Activated CD4-positive, alpha-beta T cell treated with anti-CD3 and anti-CD28 coated beads for 36 hours (primary cell): Measurements from ENCODE around the gene SLC28A1. TPM values are rescaled to one million over a fixed set of nuclear protein-coding genes. Genes with fewer than 3 reads are reported as not detected.

ENCODE experiments used
- ATAC-seq: fragments of 200-7000 bp; cut with Tn5 transposase; one replicate; pipeline ENCODE4 v1.10.0; 2021; ENCODE audit warnings: mild to moderate bottlenecking, moderate library complexity
- CTCF ChIA-PET: fragments of 350-600 bp; sonication (Branson Sonifier 250); formaldehyde crosslinking; loops from one replicate; lab custom pipeline; 2021; ENCODE audit warnings: antibody characterized with exemption; lab: Charles Lee
- POLR2A ChIA-PET: fragments of 350-600 bp; sonication (Branson Sonifier 250); formaldehyde crosslinking; loops from one replicate; lab custom pipeline; 2021; ENCODE audit warnings: antibody characterized with exemption, inconsistent platforms; lab: Charles Lee
- DNase-seq: peaks from one replicate; pipeline ENCODE4 v3.0.0-alpha.2; 2020
- H3K27ac Mint-ChIP-seq: one replicate; pipeline ENCODE4 v1.8.0; 2021; ENCODE audit warnings: mixed read lengths
- H3K27me3 Mint-ChIP-seq: one replicate; pipeline ENCODE4 v1.8.0; 2021; ENCODE audit warnings: mixed read lengths
- H3K36me3 Mint-ChIP-seq: one replicate; pipeline ENCODE4 v1.8.0; 2021; ENCODE audit warnings: low read depth, mixed read lengths
- H3K4me1 Mint-ChIP-seq: one replicate; pipeline ENCODE4 v1.8.0; 2021; ENCODE audit warnings: mixed read lengths
- H3K4me3 Mint-ChIP-seq: one replicate; pipeline ENCODE4 v1.8.0; 2021; ENCODE audit warnings: mild to moderate bottlenecking, moderate library complexity, mixed read lengths
- H3K9me3 Mint-ChIP-seq: one replicate; pipeline ENCODE4 v1.8.0; 2021; ENCODE audit warnings: low read depth, mixed read lengths
- intact Hi-C, 2 experiments: fragments of 100-400 bp; cut with DNase I in 1 of 2; cut with micrococcal nuclease in 1 of 2; formaldehyde crosslinking; loops; one replicate each; pipeline versions ENCODE4 v1.14.2 to v1.15.1; 2022 to 2024; cut with DNase I, micrococcal nuclease
- total RNA-seq, 2 experiments: library from RNA; stranded (reverse); gene quantifications; one replicate each; pipeline ENCODE4 v1.2.3, GENCODE V29; 2021

SLC28A1 gene
- total RNA-seq, 2 experiments from 2014 or later = not detected

GRCh38 chr15:84960391-84961113, 76.1 kb downstream of the SLC28A1 start:
- Mint-ChIP-seq H3K4me3 (no peak overlapping the region), H3K27ac (no peak overlapping the region), H3K9me3 (no peaks in the 10 kb centered on the region), H3K4me1 (peaks cover 9% of the 10 kb centered on the region), H3K27me3 (peaks cover 12% of the 10 kb centered on the region), H3K36me3 (no peaks in the 10 kb centered on the region)
- no peak for ATAC-seq
- CTCF ChIA-PET = interaction anchor here (0.6 to 0.7 kb wide), 2 partner anchors 30 to 308 kb away, joined by 3 read pairs; no protein-coding TSS in a partner anchor
- intact Hi-C loops = no loop called here
- no peak for DNase-seq
- POLR2A ChIA-PET = no interaction called here

- intact Hi-C loops = no loop called here
- ATAC-seq = no peak
- Mint-ChIP-seq H3K9me3 (no peaks in the 10 kb centered on the region), H3K4me1 (peaks cover 5% of the 10 kb centered on the region), H3K27me3 (peaks cover 8% of the 10 kb centered on the region), H3K36me3 (no peaks in the 10 kb centered on the region), H3K27ac (no peak overlapping the region), H3K4me3 (no peak overlapping the region)
- POLR2A ChIA-PET = no interaction called here
- CTCF ChIA-PET = no interaction called here
- DNase-seq = no peak
Measured at GRCh38 chr15:84961114-84961452, 76.6 kb downstream of the SLC28A1 start.

GRCh38 chr15:84961707-84962106, 77.2 kb downstream of the SLC28A1 start:
- no peak overlapping the region for H3K27ac Mint-ChIP-seq
- intact Hi-C loops = no loop called here
- ChIA-PET POLR2A (no interaction called here), CTCF (no interaction called here)
- peaks cover 4% of the 10 kb centered on the region for H3K4me1 Mint-ChIP-seq
- ATAC-seq = no peak
- peaks cover 5% of the 10 kb centered on the region for H3K27me3 Mint-ChIP-seq
- no peak for DNase-seq
- H3K9me3 Mint-ChIP-seq = peaks cover 3% of the 10 kb centered on the region
- H3K4me3 Mint-ChIP-seq = no peak overlapping the region
- no peaks in the 10 kb centered on the region for H3K36me3 Mint-ChIP-seq

GRCh38 chr15:84962955-84963354, 78.5 kb downstream of the SLC28A1 start:
- H3K4me3 Mint-ChIP-seq = no peak overlapping the region
- ATAC-seq = no peak
- H3K27ac Mint-ChIP-seq = no peak overlapping the region
- H3K36me3 Mint-ChIP-seq = no peaks in the 10 kb centered on the region
- ChIA-PET POLR2A (no interaction called here), CTCF (no interaction called here)
- H3K9me3 Mint-ChIP-seq = peaks cover 3% of the 10 kb centered on the region
- DNase-seq = no peak
- H3K4me1 Mint-ChIP-seq = peaks cover 4% of the 10 kb centered on the region
- H3K27me3 Mint-ChIP-seq = peaks cover 2% of the 10 kb centered on the region
- intact Hi-C loops = no loop called here

- no peaks in the 10 kb centered on the region for H3K36me3 Mint-ChIP-seq
- H3K4me1 Mint-ChIP-seq = no peaks in the 10 kb centered on the region
- peaks cover 2% of the 10 kb centered on the region for H3K27me3 Mint-ChIP-seq
- no peak for DNase-seq
- intact Hi-C loops = no loop called here
- no peak overlapping the region for H3K4me3 Mint-ChIP-seq
- POLR2A ChIA-PET = no interaction called here
- CTCF ChIA-PET = interaction anchor here (0.8 kb wide), 1 partner anchor 14 kb away, joined by 5 read pairs; no protein-coding TSS in a partner anchor
- peaks cover 3% of the 10 kb centered on the region for H3K9me3 Mint-ChIP-seq
- ATAC-seq = no peak
- no peak overlapping the region for H3K27ac Mint-ChIP-seq
Measured at GRCh38 chr15:84967380-84967779, 82.9 kb downstream of the SLC28A1 start.

- DNase-seq = no peak
- peaks cover 2% of the 10 kb centered on the region for H3K27me3 Mint-ChIP-seq
- ChIA-PET CTCF (interaction anchor here (0.6 to 0.8 kb wide), 3 partner anchors 15 to 311 kb away, joined by 3 to 5 read pairs (median 3); partner anchors contain the start of gene NMB), POLR2A (no interaction called here)
- H3K4me3 Mint-ChIP-seq = no peak overlapping the region
- intact Hi-C loops = no loop called here
- no peaks in the 10 kb centered on the region for H3K4me1 Mint-ChIP-seq
- H3K27ac Mint-ChIP-seq = no peak overlapping the region
- no peaks in the 10 kb centered on the region for H3K36me3 Mint-ChIP-seq
- H3K9me3 Mint-ChIP-seq = peaks cover 3% of the 10 kb centered on the region
- no peak for ATAC-seq
Measured at GRCh38 chr15:84968301-84968700, 83.8 kb downstream of the SLC28A1 start.

GRCh38 chr15:84969257-84969656, 84.8 kb downstream of the SLC28A1 start:
- POLR2A ChIA-PET = no interaction called here
- ATAC-seq (no peak), DNase-seq (no peak)
- intact Hi-C loops = no loop called here
- Mint-ChIP-seq H3K4me1 (no peaks in the 10 kb centered on the region), H3K27me3 (peaks cover 2% of the 10 kb centered on the region), H3K27ac (no peak overlapping the region), H3K36me3 (no peaks in the 10 kb centered on the region), H3K9me3 (peaks cover 3% of the 10 kb centered on the region), H3K4me3 (no peak overlapping the region)
- CTCF ChIA-PET = interaction anchor here (0.6 to 0.7 kb wide), 2 partner anchors 313 to 371 kb away, joined by 3 to 4 read pairs; no protein-coding TSS in a partner anchor

GRCh38 chr15:84970843-84971242, 86.4 kb downstream of the SLC28A1 start:
- Mint-ChIP-seq H3K4me3 (no peak overlapping the region), H3K36me3 (no peaks in the 10 kb centered on the region), H3K4me1 (no peaks in the 10 kb centered on the region), H3K9me3 (peaks cover 3% of the 10 kb centered on the region), H3K27ac (no peak overlapping the region), H3K27me3 (peaks cover 2% of the 10 kb centered on the region)
- POLR2A ChIA-PET = no interaction called here
- CTCF ChIA-PET = interaction anchor here (0.7 kb wide), 1 partner anchor 579 kb away, joined by 3 read pairs; no protein-coding TSS in a partner anchor
- DNase-seq = no peak
- intact Hi-C loops = no loop called here
- no peak for ATAC-seq

GRCh38 chr15:84973492-84974460, 89.3 kb downstream of the SLC28A1 start:
- DNase-seq (no peak), ATAC-seq (no peak)
- Mint-ChIP-seq H3K27me3 (no peaks in the 10 kb centered on the region), H3K36me3 (no peaks in the 10 kb centered on the region), H3K4me3 (no peak overlapping the region), H3K27ac (no peak overlapping the region), H3K9me3 (no peaks in the 10 kb centered on the region), H3K4me1 (no peaks in the 10 kb centered on the region)
- POLR2A ChIA-PET = no interaction called here
- CTCF ChIA-PET = no interaction called here
- intact Hi-C loops = no loop called here

- intact Hi-C loops = no loop called here
Measured at GRCh38 chr15:84975871-84976351, 91.4 kb downstream of the SLC28A1 start.

GRCh38 chr15:84976746-84977345, 92.4 kb downstream of the SLC28A1 start:
- no peaks in the 10 kb centered on the region for H3K27me3 Mint-ChIP-seq
- H3K4me1 Mint-ChIP-seq = peaks cover 7% of the 10 kb centered on the region
- POLR2A ChIA-PET = no interaction called here
- DNase-seq (no peak), ATAC-seq (no peak)
- no peak overlapping the region for H3K4me3 Mint-ChIP-seq
- H3K36me3 Mint-ChIP-seq = no peaks in the 10 kb centered on the region
- H3K9me3 Mint-ChIP-seq = no peaks in the 10 kb centered on the region
- no peak overlapping the region for H3K27ac Mint-ChIP-seq
- CTCF ChIA-PET = interaction anchor here (0.7 kb wide), 1 partner anchor 820 kb away, joined by 3 read pairs; no protein-coding TSS in a partner anchor
- intact Hi-C loops = no loop called here

More at GRCh38 chr15:84975871-84976351, 91.4 kb downstream of the SLC28A1 start:
- Mint-ChIP-seq H3K4me1 (peaks cover 7% of the 10 kb centered on the region), H3K27ac (no peak overlapping the region), H3K27me3 (no peaks in the 10 kb centered on the region), H3K36me3 (no peaks in the 10 kb centered on the region), H3K9me3 (no peaks in the 10 kb centered on the region), H3K4me3 (no peak overlapping the region)
- ChIA-PET CTCF (interaction anchor here (0.6 to 1.3 kb wide), 2 partner anchors 18 to 181 kb away, joined by 3 to 5 read pairs; no protein-coding TSS in a partner anchor), POLR2A (no interaction called here)
- DNase-seq = no peak
- ATAC-seq = no peak
